GM18526 (cell line): ENCODE data around the gene RPL39L.

Source experiments
- POLR2A ChIP-seq: IDR thresholded peaks from 3 replicates; pipeline ENCODE4 v1.6.1; 2011; ENCODE audit not compliant: insufficient read length; ENCODE audit errors: extremely low read depth

The RPL39L gene

DNA sequence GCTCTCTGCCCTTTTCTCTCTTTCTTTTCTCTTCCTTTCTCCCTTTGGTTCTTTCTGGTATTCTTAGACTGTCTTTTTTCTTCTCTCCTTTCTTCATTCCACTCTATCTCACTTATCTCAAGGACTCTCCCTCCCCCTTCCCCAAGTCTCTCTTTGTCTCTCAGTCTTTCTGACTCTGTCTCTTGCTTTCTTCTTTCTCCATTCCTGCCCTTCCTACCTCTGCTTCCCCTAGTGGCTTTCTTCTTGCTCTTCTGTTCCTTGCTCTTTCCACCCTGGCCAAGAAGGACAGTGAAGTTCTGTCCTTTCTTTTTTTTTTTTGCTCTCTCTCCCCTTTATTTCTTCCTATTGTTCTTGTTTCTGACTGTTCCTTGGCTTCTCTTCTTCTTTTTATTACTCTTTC lies 22.3 kb upstream of the RPL39L start:
- no peak for TF ChIP-seq POLR2A

DNA sequence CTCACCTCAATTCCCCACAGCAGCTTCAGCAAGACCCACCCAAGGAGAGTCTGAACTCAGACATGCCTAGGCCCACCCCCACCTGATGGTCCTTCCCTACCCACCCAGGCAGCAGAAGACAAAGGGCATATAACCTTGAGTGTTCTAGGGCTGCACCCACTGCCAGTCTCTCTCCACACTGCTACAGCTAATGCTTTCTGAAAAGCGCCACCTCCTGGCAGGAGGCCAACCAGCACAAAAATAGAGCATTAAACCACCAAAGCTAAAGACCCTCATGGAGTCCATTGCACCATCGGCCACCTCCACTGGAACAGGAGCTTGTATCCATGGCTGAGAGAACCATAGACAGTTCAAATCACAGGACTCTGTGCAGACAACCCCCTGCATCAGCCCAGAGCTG lies 11.3 kb upstream of the RPL39L start:
- TF ChIP-seq POLR2A = no peak

DNA sequence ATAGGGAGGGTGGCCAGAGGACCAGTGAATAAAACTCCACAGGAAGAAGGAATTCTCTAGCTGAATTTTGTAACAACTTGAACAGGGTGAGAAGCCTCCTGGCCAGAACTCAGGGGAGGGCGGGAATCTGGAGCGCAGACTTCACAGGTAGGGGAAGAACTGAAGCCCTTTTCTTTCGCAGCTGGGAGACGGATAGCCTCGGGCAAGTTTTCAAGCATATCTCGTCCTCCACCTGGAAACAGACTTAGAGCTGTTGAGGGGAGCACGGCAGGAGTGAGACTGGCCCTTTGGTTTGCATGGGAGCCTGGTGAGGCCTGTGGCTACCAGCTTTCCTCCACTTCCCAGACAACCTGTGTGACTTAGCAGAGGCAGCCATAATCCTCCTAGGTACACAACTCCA lies 10.9 kb upstream of the RPL39L start:
- TF ChIP-seq POLR2A = no peak

DNA sequence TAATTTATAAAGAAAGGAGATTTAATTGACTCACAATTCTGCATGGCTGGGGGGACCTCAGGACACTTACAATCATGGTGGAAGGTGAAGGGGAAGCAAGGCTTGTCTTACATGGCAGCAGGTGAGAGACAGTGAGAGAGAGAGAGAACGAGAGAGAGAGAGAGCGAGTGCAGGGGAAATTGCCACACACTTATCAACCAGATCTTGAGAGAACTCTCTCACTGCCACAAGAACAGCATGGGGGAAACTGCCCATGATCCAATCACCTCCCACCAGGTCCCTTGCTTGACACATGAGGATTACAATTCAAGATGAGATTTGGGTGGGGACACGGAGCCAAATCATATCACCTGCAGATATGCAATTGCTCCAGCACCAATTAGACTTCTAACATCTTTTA lies 7.1 kb upstream of the RPL39L start:
- no peak for TF ChIP-seq POLR2A

DNA sequence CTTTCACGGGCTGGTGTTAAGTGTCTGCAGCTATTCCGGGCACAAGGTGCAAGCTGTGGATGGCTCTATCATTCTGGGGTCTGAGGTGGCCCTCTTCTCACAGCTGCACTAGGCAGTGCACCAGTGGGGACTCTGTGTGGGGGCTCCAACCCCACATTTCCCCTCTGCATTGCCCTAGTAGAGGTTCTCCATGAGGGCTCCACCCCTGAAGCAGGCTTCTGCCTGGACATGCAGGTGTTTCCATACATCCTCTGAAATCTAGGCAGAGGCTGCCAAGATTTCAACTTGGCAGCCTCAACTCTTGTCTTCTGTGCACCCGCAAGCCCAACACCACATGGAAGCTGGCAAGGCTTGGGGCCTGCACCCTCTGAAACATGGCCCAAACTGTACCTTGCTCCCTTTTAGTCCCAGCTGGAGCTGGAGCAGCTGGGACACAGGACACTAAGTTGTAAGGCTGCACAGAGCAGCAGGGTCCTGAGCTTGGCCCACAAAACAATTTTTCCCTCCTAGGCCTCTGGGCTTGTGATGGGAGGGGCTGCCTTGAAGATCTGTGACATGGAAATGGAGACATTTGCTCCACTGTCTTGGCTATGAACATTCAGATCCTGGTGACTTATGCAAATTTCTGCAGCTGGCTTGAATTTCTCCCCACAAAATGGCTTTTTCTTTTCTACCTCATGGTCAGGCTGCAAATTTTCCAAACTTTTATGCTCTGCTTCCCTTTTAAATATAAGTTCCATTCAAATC lies 6.0 kb upstream of the RPL39L start:
- no peak for TF ChIP-seq POLR2A

DNA sequence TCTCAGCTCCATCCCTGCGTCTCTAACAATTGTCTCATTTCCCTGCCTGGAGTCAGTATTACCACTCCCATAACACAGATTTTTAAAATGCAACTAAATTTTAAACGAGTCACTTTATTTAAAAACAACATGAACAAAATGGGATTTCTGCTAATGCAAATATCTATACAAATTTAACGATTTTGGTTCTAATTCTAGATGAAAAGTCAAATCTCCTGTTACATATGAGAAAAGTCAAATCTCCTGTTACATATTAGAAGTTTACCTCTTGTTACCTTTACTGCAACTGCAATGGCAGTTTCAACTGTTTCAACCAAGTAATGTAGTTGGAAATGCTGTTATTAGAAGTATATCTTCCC lies 578 bp upstream of the RPL39L start:
- no peak for TF ChIP-seq POLR2A

DNA sequence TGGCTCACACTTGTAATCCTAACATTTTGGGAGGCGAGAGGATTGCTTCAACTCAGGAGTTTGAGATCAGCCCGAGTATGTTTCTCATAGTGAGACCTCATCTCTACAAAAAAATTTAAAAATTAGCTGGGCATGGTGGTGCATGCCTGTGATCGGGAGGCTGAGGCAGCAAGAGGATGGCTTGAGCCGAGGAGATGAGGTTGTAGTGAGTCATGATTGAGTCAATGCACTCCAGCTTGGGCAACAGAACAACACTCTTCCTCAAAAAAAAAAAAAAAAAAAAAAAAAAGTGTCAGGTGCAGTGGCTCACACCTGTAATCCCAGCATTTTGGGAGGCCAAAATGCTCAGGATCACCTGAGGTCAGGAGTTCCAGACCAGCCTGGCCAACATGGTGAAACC lies 2.4 kb downstream of the RPL39L start:
- no peak for TF ChIP-seq POLR2A

DNA sequence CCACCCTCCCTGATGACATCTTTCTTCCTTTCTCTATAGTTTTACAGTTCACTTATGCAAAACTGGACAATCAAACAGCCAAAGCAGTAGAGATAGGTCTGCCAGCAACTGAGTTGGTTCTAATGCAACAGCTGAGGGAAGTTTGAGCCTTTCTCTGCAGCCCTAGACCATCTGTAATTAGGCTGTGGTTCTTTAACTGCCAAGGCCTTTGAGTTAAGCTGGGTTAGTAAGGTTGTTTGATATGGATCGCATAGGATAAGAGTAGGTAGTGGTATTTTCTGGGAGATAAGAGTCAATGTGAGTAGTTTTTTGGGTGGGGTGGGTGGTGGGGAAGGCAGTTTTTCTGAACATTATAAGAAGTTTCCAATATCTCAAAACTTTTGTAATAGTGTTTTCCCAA lies 3.0 kb downstream of the RPL39L start:
- TF ChIP-seq POLR2A = no peak

DNA sequence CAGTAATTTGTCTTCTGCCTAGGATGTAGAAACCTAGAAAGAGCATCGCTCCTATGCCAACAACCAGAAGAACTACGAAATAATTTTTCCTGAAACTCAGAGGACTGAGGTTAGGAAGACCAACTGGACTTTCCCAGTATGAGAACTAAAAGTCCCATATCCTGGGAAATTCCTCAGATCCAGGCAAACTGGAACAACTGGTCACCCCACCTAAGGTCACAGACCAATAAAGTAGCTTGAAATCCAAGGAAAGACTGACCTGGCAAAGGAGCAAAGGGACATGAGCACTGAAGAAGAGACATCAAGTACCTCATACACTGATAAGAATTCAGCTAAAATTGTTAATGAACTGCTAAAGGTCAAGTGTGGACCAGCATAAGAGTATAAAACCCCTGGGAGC lies 6.6 kb downstream of the RPL39L start:
- TF ChIP-seq POLR2A = no peak

DNA sequence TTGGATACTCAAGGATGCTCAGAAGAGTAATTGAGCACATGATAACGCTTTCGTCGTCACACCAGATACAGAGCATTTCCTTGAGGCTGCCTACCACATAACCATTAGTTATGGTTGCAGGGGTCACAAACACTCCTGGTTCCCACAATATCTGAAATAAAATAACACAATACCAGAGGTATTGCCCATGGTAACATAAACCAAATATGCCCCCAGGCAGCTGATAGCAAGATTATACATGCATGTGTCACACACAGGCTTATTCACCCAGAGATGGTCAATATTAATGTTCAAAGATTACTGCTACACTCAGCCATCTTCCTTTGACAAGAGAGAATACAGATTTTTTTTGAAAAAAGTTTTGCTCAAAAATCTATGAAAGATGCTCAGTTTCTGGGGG lies 7.3 kb downstream of the RPL39L start:
- no peak for TF ChIP-seq POLR2A

DNA sequence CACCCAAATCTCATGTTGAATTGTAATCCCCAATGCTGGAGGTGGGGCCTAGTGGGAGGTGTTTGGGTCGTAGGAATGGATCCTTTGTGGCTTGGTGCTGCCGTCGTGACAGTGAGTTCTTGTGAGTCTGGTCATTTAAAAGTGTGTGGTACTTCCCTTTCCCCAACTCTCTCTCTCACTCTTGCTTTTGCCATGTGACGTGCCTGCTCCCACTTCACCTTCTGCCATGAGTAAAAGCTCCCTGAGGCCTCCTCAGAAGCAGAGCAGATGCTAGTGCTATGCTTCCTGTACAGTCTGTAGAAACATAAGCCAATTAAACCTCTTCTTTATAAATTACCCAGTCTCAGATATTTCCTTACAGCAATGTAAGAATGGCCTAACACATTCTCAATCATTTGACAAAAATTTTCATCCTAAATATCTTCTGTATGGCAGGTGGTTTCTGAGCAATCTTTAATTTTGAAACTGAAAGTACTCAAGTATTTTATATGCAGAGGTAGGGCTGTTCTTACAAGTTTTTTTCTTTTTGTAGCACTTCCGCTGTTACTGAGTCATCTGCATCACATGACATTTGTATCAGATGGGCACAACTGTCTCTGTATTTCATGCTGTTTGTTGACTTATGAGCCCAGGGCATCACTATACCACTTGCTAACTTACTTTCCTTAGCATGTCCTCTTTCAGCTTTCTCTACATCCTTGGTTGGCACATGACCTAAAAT lies 8.8 kb downstream of the RPL39L start:
- no peak for TF ChIP-seq POLR2A

DNA sequence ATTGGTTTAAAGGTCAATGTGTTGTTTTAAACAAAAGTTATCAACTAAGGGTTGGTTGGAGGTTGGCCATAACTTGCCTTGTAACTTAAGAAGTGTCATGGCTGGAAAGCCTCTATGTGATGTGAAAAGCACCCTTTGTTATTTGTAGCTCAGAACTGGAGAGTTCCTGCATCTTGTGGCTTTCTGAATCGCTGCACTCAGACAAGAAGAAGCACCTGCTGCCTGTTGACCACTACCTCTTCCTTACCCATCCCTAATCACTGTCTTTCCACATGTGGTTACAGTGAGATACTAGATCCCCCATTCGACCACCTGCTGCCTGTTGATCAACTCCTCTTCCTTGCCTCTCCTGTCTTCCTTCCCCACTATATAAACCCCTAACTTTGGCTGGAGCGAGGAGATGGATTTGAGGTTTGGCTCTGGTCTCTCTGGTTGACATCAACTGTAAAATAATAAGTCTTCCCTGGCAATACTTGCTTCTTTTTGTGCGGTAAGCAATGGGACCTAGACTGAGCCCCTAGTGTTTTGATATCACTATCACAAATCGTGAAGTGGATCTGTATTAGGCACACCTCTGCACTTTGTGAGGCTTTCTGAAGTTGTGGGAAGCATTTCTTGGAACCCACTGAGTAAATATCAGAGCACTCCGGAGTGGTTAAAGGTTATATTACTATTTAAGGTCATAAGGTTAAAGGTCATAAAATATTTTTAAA lies 13.8 kb downstream of the RPL39L start:
- TF ChIP-seq POLR2A = no peak

DNA sequence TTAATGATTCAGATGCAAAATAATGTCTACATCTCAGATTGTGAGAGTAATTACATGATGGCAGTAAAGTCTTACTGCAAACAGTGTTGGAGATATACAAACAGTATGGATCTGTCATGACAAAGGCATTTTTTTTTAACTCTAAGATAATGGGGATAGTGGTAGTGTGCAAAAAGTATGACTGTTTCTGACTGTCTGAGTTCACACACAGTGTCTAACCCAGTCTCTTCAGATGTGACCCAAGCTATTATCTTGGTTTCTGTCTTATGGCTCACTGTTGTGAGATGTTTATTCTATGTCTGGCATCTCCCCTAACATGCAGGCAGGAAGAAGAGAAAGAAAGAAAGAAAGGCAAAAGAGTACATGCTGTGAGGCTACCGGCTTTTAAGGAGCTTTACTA lies 17.0 kb downstream of the RPL39L start:
- TF ChIP-seq POLR2A = no peak

DNA sequence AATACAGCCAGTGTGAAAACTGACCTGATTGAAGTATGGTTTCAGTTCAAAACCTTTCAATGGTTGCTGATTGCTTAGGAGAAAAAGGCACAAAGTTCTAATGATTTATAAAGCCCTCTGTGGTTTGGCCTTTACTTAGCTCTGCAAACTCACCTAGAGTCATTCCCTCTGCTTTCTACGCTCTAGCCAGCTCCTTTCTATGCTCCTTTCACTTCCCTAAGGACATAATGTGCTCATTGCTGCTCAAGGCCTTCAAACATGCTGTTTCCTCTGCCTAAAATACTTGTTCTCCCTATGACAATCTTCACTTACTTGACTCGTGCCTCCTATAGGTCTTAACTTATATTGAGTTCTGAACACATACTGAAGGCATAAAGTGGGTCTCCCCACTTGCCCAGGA lies 19.0 kb downstream of the RPL39L start:
- TF ChIP-seq POLR2A = no peak

DNA sequence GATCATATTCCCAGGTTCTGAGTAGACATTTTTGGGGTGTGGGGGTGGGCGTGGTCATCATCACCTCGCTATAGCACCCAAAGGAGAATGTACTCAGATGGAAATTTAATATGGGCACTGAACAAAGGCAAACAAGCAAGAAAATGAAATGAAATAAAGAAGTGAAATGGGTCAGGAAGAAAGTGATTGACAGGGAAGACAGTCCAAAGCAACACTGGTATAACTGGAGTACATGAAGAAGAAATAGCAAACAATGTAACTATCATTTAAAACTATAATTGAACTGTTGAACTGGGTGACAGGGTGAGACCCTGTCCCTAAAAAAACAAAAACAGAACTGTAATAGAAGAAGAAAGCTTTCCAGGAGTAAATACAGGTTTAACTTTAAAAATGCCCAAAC lies 24.8 kb downstream of the RPL39L start:
- TF ChIP-seq POLR2A = no peak
